NCI-H2227 treated with DMSO at 0.1 percent for 48 hours (cell line): ENCODE data around the gene KIRREL1.

Source experiments
- DNase-seq: peaks from one replicate; lab custom pipeline; 2025; lab: John Stamatoyannopoulos, UW

Gene KIRREL1

GRCh38 chr1:158075078-158075477 lies 81.6 kb downstream of the KIRREL1 start:
- no peak for DNase-seq

DNA sequence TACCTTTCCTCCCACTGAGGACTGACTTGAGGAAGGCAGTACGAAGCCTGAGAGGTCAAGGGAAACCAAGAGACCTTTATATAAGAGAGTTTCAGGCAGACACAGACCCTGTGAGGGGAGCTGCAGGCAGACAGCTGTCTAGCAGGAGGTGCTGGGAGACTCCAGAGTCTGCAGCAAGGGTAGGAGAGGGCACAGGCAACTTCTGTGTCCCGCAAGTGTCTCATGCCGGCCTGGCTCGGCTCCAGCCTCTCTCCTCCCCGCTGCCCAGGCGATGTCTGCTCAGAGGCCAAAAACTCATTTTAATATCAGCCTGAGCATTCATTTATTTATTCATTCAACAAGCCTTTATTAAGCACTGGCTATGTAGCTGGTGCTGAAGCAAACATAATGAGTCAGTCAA lies 83.0 kb downstream of the KIRREL1 start:
- DNase-seq, result no peak

GRCh38 chr1:158077411-158078256 lies 84.2 kb downstream of the KIRREL1 start:
- peak; percentile 62 for DNase-seq

DNA sequence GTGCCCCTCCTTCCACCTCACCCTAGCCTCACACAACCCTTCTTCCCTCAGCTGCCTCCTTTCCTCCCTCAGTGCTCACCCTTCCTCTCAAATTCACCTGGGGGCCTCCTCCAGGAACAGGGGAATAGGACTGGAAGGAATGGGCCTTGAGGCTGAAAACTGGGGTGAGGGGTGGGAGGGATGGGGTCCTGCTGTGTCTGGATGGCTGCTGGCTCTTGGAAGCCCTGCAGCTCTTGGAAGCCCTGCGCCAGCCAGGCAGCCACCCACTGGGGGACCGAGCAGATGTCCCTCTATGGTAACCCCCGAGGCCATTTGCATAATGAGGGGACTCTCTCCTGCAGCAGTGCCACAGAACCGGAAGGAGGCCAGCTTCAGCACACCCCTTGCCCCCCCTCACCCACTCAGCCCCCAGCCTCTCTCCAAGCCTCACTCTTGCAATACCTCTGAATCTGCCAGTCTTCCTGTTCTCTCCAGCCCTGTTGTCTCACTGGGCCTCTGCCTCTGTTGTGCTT lies 85.2 kb downstream of the KIRREL1 start:
- DNase-seq, result no peak

- DNase-seq, result no peak
Observed at GRCh38 chr1:158080066-158080465, 86.6 kb downstream of the KIRREL1 start.

- no peak for DNase-seq
Observed at GRCh38 chr1:158084336-158084735, 90.9 kb downstream of the KIRREL1 start.

DNA sequence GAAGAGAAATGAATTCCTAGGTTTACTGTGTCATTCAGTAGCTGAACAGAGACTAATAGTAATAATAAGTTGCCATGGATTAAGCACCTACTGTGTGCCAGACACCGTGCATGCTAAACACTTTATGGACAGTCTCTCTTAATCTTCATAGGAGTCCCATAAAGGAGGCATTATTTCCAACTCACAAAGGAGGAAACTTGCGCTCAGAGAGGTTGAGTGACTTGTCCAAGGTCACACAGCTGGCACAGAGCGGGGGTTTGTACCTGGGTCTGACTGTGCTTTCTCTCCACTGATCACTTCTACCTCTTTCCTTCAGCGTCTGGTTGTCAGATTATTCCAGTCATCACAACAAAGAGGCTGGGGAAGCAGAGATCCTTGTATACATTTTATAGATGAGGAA lies 91.3 kb downstream of the KIRREL1 start:
- no peak for DNase-seq

DNA sequence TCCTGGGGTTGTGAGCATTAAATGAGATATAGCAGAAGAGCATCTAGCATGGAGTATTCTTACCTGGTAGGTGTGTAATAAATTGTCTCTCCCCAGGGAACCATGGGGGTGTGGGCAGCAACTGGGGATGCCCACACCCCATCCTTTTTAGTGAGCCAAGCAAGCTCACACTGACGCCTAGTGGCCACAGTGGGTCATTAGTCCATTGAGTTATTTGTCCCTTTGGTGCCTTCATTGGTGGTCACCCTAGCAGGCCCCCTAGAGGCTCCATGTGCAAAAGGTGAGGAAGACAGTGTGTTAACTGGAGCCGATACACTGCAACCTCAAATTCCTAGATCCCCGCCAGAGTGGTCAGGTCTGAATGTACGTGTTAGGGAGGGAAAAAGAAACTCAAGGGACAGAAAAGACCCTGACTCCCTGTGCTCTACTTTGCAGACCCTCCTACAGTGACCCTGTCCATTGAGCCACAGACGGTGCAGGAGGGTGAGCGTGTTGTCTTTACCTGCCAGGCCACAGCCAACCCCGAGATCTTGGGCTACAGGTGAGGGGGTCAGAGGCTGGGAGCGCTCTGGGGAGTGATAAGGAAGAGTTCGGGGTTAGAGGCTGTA lies 94.0 kb downstream of the KIRREL1 start:
- DNase-seq, result peak; percentile 60

- no peak for DNase-seq
Observed at GRCh38 chr1:158089476-158089875, 96.0 kb downstream of the KIRREL1 start.

- DNase-seq, result no peak
Observed at GRCh38 chr1:158089925-158090637, 96.6 kb downstream of the KIRREL1 start.

DNA sequence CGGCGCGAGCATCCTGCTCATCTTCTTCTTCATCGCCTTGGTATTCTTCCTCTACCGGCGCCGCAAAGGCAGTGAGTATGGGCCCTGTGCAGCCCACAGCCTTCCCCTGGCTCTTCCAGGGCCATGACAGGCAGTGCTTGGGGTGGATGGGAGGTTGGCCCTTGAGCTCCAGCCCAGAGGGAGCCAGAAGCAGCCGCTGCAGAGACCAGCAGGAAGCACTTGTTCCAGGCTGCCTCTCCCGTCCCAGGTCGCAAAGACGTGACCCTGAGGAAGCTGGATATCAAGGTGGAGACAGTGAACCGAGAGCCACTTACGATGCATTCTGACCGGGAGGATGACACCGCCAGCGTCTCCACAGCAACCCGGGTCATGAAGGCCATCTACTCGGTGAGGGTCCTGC lies 99.9 kb downstream of the KIRREL1 start:
- DNase-seq, result no peak

DNA sequence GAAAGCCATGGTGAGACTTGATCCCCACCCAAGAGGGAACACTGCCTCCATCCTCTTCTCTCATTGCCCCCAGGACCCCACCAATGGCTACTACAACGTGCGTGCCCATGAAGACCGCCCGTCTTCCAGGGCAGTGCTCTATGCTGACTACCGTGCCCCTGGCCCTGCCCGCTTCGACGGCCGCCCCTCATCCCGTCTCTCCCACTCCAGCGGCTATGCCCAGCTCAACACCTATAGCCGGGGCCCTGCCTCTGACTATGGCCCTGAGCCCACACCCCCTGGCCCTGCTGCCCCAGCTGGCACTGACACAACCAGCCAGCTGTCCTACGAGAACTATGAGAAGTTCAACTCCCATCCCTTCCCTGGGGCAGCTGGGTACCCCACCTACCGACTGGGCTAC lies 101.1 kb downstream of the KIRREL1 start:
- DNase-seq, result no peak

GRCh38 chr1:158095737-158096335 lies 102.4 kb downstream of the KIRREL1 start:
- DNase-seq, result no peak

GRCh38 chr1:158098256-158098655 lies 104.8 kb downstream of the KIRREL1 start:
- no peak for DNase-seq

- DNase-seq, result no peak
Observed at GRCh38 chr1:158099185-158099584, 105.7 kb downstream of the KIRREL1 start.

DNA sequence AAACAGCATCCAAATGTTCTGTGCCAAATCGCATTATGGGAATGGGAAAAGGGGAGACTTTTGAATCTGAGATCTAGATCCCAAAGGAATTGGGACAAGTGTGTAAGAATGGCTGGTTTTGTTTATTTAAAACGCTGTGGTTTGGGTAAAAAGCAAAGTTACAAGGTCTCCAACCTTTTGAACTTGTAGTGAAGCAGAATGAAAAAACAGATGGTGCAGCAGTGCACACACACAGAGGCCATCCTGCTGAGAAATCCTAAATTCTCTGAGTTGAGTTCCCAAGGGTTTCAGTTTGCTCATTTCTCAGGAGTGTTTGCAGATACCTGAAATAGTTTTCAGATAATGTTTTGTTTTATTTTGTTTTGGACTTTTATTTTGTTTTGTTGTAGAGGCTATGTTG lies 107.1 kb downstream of the KIRREL1 start:
- DNase-seq, result no peak

- no peak for DNase-seq
Observed at GRCh38 chr1:158101455-158101854, 108.0 kb downstream of the KIRREL1 start.

GRCh38 chr1:158101927-158102326 lies 108.5 kb downstream of the KIRREL1 start:
- no peak for DNase-seq

- no peak for DNase-seq
Observed at GRCh38 chr1:158102881-158103674, 109.6 kb downstream of the KIRREL1 start.

- no peak for DNase-seq
Observed at GRCh38 chr1:158103861-158104522, 110.5 kb downstream of the KIRREL1 start.

- no peak for DNase-seq
Observed at GRCh38 chr1:158104891-158105290, 111.4 kb downstream of the KIRREL1 start.
